Jurkat, Clone E6-1 (cell line): ENCODE data around the gene BBS12.

Experiments
- DNase-seq: peaks from one replicate; pipeline ENCODE4 v3.0.0-alpha.2; 2011; ENCODE audit warnings: low read depth, low spot score
- H3K4me3 ChIP-seq: 2 replicates; pipeline ENCODE4 v1.5.1; 2011; ENCODE audit warnings: mild to moderate bottlenecking, low read length, control low read depth, moderate library complexity

BBS12 gene

DNA sequence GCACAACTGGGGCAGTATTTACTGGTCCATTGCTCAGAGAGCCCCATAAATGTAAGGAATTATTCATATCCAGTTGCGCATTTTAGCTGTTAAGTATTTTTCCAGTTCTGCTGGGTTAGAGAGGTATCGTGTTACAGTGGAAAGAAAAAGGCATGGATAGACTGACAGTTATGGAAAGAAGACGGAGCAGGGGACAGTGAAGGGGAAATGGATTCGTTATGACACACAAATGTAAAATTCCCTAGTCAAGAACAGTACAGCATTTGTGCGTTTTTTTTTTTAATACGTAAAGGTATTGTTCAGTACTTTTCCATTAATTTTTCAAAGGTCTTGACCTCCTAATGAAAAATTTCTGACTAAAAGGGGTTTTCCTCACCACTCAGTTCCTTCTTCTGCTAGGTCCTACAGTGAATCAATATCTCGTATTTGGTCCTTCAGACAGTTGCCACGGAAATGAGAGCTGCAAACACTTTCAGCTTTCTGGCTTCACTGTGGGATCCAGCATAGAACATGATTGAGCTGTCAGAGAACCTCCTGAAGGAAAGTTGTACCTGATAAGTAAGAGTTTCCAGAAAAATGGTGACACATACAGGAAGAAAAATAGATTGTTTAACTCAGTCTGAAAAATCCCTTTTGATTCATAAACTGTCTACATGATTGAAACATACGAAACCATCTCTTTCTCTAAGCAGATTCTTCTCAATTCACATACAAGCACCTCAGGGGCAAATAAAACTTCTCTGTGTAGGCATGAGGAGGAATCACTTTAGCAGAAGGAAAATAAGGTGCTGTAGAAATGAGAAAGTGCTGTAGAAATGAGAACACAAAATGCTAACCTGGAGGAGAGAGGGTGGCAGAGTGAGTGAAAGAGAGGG is 21.8 kb upstream of the BBS12 start:
- no peak overlapping the region for H3K4me3 ChIP-seq
- DNase-seq: no peak

GRCh38 chr4:122711919-122712318 is 20.6 kb upstream of the BBS12 start:
- no peak for DNase-seq

GRCh38 chr4:122712782-122713181 is 19.7 kb upstream of the BBS12 start:
- no peak for DNase-seq
- H3K4me3 ChIP-seq: no peak overlapping the region

More at GRCh38 chr4:122711919-122712318, 20.6 kb upstream of the BBS12 start:
- no peak overlapping the region for H3K4me3 ChIP-seq

- peak; percentile 37 for DNase-seq
- no peak overlapping the region for H3K4me3 ChIP-seq
These were observed 17.3 kb upstream of the BBS12 start for GRCh38 chr4:122715221-122715620.

- peak; percentile 74 for DNase-seq
- H3K4me3 ChIP-seq: no peak overlapping the region
These were observed 15.6 kb upstream of the BBS12 start for GRCh38 chr4:122716825-122717448.

GRCh38 chr4:122718281-122718680 is 14.2 kb upstream of the BBS12 start:
- H3K4me3 ChIP-seq: no peak overlapping the region
- DNase-seq: no peak

DNA sequence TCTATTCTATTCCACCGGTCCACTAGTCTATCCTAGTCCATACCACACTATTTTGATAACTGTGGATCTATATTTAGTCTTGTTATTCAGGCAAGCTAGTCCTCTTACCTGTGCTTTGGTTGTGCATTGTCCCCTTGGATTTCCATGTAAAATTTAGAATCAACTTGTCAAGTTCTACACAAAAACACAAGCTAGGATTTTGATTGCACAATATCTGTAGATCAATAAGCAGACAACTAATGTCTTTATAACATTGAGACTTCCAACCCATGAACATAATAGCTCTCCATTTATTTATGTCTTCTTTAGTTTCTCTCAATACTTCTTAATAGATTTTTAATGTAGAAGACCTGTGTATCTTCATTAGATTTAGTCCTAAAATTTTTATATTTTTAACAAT is 10.2 kb upstream of the BBS12 start:
- DNase-seq: no peak
- H3K4me3 ChIP-seq: no peak overlapping the region

DNA sequence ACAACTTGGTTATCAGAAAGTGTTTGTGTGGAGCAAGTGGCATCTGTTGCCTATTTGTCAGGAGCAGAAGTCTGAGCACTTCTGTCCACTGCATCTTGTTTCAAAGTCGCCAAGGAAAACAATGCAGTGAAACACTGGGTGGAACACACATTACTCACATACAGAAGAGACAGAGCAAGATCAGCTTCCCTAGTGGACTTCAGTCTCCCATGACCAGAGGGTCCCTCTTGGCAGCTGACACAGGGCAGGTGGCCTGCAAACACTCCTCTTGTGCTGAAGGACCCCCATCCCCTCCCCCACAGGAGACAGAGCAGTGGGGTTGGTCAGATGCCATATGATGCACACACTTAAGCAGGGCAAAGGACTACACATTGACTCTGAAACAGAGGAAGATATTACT is 3.6 kb upstream of the BBS12 start:
- no peak for DNase-seq
- H3K4me3 ChIP-seq: no peak overlapping the region

DNA sequence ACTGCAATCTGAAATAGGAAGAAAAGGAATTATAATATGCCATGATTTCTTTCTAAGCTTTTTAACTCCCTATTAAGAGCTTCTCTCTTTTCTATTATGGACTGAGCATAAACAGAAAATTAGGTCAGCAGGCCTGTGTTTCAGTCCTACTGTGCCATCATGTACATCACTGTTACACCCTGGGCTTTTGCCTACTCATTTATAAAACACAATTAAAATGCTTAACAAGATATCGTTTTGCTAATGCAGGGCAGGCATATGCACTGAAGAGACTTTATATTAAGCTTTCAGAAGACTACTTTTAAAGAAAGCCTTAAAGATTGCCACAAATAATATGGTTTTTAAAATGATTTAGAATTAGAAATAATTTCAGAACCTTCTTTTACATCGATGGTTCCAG is 828 bp upstream of the BBS12 start:
- H3K4me3 ChIP-seq: peak overlapping the region; percentile 41
- no peak for DNase-seq

GRCh38 chr4:122733787-122734120 is 1.2 kb downstream of the BBS12 start:
- no peak for DNase-seq
- no peak overlapping the region for H3K4me3 ChIP-seq

- H3K4me3 ChIP-seq: no peak overlapping the region
- no peak for DNase-seq
These were observed 6.7 kb downstream of the BBS12 start for GRCh38 chr4:122739174-122739573.

GRCh38 chr4:122742933-122743829 is 10.7 kb downstream of the BBS12 start:
- H3K4me3 ChIP-seq: no peak overlapping the region
- DNase-seq: no peak

DNA sequence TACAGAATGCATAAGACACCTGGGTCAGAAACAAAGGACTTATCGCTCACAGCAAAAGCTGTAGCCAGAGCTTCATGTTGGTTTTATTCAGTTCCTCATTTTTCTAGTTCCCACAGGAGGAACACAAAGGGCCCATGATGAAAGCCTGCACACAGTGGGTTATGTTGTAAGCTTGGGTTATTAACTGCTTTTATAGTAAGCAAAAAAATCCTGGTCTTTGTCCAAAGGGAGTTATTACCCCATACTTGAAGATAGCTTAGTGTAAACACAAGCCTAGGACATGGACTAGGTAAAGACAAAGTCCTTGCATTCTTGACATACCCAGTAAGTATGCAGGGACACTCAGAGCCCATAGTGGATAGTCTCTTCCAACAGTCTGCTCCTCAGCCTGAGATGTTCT is 11.7 kb downstream of the BBS12 start:
- no peak for DNase-seq

GRCh38 chr4:122746485-122746965 is 14.0 kb downstream of the BBS12 start:
- no peak for DNase-seq
- no peak overlapping the region for H3K4me3 ChIP-seq

More for the DNA sequence above, 11.7 kb downstream of the BBS12 start:
- no peak overlapping the region for H3K4me3 ChIP-seq

DNA sequence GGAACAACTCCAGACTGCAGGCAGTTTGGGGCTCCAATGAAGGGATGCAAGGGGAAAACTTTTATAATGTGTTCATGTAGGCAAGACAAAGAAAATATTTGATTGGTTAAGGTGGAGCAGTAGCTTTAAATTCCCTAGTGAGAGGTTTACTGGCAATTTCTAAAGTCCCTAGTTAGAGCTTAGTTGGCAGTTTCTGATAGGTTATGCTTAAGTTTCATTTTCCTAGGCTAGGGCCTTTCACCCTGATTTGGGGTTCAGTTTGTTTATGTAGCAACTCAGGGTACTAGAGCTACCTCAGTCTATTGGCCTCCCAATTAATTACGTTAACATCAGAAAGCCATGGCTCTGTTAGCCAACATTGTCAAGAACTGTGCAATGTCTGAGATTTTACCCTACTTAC is 14.6 kb downstream of the BBS12 start:
- no peak for DNase-seq
- no peak overlapping the region for H3K4me3 ChIP-seq

- no peak overlapping the region for H3K4me3 ChIP-seq
- no peak for DNase-seq
These were observed 15.4 kb downstream of the BBS12 start for GRCh38 chr4:122747883-122748282.

DNA sequence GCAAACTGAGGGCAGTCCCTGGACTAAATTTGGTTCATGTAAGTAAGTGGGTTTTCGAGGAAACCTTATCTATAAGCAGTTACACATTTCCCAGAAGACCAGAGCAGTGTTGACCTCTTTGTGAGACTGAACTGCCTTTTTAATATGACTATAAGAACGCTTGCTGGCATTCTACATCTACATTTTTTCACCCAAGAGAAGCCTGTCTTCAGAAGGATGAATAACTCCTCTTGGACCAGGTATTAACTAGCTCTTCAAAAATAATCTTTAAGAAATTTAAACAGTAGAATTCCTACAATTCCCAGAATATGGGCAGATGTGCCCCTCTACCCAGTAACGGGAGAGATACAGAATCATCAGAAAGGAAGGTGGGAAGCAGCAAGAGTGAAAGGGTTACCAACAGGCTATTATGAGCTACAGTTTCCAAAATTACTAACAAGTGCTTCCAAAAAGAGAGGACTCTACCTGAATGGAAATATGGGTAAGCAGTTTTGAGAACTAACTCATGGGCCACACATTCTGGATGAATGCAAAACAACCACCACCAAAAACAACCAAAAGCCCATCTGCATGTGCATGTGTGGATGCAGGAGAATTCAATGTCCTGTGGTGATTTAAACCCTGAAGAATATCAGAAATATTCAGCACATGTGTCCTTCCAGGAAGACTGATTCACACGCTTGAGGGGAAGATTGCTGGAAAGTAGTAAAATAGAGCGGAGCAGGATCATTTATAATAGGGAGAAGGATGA is 17.4 kb downstream of the BBS12 start:
- H3K4me3 ChIP-seq: no peak overlapping the region
- DNase-seq: no peak

DNA sequence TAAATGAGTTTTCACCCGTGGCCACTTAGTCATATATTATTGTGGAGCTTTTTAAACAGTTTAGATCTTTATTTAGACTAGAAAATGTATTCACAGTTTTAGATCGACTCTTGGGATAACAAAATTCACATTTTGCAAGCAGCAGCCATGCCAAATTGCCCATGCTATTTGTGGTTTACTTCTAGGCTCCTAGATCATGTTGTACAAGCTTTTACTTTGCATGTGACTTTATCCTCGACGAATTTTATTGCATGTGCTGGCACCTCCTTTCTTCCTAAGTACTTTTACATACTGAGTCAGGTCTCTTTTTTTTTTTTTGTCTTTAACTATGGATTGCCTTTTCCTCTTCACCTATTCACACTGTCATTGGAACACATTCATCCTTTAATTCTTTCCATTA is 23.2 kb downstream of the BBS12 start:
- DNase-seq: no peak

GRCh38 chr4:122758033-122758432 is 25.5 kb downstream of the BBS12 start:
- DNase-seq: peak; percentile 14

More for the DNA sequence above, 23.2 kb downstream of the BBS12 start:
- H3K4me3 ChIP-seq: no peak overlapping the region

More at GRCh38 chr4:122758033-122758432, 25.5 kb downstream of the BBS12 start:
- H3K4me3 ChIP-seq: no peak overlapping the region
